NCI-H2196 treated with DMSO at 0.1 percent for 48 hours (cell line): ENCODE results near the gene ESYT1.
"Not testable (repeated sequence)": the region's sequence is repeated elsewhere in the genome, so short reads cannot be mapped to it uniquely, and the experiment has no call there.

Experiments
- DNase-seq: peaks from one replicate; lab custom pipeline; 2025; ENCODE audit not compliant: unreplicated experiment; lab: John Stamatoyannopoulos, UW

The ESYT1 gene

DNA sequence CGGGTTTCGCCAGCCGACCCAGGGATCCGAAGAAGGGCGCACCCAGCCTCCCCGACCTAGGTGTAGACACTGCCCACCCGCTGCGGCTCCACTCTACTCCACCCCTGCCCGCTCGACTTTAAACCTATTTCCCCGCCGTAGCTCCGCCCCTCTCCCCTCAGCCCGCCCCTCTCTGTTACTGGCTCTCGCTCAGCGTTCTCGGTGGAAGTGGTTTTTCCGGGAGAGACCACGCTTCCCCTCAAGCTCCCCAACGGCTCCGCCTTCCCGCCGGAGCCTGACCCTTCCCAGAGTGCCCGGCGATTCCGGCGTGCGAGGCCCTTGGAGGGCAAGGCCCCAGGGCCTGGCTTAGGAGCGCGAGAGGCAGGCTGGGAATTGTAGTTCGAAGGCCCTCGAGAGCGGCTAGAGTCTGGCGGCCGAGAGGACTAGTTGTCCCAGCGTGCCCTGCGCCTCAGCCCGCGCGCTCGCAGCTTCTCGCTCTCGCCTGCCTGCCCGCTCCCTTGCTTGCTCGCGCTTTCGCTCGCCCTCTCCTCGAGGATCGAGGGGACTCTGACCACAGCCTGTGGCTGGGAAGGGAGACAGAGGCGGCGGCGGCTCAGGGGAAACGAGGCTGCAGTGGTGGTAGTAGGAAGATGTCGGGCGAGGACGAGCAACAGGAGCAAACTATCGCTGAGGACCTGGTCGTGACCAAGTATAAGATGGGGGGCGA lies 23.8 kb upstream of the ESYT1 start, which contains the start of gene PA2G4:
Gene PA2G4 (plus strand): TSS at position 451 of the 706 bp plus-strand sequence. CDS start 179 bp downstream, at position 630.
- DNase-seq, result peak; percentile 98

DNA sequence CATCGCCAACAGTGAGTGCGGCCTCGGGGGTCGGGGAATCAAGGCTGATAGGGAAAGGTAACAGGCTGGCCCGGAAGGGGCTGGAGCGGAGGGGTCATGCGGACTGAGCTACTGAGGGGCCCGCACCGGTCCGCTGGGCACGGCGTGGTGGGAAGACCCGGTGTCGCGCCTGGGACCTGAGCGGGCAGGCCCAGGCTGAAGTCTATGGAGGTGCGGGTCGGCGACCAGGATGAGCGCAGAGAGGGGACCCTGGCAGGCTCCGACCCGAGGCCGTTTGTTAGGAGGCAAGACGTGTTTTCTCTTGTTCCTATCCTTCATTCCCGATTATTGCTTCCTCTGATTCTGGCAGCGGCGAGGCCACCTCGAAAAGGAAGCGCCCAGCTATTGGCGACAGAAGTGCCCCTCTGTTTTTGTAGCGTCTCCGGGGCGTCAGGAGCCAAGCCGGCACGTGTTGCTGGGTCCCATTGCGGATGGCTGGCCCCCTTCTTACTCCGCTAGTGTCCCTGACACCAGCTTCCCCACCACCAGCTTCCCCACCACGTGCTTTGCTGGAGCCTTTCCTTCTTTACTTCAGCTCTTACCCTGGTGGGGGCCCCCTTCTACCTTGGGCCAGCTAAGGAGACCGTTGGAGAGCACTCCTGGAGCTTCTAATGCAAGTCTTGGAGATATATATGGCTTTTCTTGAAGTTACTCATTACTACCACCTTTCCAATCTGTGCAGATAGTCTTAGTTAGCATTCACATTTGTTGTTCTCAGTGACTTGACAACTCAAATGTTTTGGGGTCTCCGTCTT lies 23.1 kb upstream of the ESYT1 start:
- DNase-seq, result no peak

DNA sequence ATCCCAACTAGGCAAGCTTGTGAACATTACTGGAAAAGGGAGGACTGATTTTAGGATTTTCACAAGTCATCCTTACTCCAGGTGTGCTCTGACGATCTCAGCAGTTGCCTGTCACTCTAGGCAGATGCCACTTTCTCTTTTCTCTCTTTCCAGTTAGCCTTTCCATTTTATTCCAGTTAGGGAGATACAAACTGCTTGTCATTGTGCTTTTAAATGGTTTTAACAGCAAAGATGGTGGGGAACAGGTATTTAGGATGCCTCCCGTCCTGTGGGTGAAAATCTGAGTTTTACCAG lies 22.5 kb upstream of the ESYT1 start:
- no peak for DNase-seq

DNA sequence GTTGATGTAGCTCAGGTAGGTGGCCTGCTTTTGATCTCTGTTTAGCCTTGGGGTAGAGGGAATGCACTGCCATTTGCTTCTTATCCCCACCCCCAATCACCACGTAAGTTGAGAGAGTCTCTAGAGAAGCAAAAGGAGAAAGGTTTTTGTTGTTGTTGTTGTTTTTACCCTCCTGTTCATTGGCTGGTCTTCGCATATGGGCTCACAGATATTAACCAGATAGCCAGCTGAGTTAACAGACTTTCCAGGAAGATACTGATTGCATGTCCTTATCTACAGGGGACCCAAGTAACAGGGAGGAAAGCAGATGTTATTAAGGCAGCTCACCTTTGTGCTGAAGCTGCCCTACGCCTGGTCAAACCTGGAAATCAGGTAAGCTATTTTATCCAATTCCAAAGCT lies 20.8 kb upstream of the ESYT1 start:
- no peak for DNase-seq

DNA sequence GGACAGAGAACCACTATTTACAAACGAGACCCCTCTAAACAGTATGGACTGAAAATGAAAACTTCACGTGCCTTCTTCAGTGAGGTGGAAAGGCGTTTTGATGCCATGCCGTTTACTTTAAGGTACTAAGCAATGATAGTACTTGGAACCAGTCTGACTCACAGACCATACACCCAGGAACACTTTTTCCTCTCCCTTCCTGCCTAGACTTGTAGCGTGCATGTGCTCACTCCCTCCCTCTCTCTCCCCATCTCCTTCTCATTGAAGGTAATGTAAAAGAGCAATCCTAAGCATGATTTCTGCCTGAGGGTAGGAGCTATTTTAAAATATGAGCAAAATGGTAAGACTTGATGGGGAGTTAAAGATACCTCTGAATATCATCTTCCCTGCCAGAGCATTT lies 17.5 kb upstream of the ESYT1 start:
- no peak for DNase-seq

DNA sequence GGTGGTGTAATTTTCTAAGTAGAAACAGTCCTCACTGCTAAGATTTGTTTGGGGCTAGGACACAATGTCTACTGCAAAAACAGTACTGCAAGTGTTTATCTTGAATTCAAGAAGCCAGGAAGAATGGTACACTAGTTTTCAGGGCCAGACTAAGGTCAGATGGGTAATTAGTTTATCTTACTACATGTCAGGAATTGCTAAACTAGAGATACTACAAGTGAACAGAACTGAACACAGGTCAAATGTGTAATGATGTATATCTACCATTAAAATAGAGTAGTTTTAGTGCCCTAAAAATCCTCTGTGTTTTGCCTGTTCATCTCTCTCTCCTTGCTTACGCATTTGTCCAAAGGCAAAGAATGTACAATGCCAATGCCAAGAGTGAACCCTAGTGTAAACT lies 14.0 kb upstream of the ESYT1 start:
- no peak for DNase-seq

DNA sequence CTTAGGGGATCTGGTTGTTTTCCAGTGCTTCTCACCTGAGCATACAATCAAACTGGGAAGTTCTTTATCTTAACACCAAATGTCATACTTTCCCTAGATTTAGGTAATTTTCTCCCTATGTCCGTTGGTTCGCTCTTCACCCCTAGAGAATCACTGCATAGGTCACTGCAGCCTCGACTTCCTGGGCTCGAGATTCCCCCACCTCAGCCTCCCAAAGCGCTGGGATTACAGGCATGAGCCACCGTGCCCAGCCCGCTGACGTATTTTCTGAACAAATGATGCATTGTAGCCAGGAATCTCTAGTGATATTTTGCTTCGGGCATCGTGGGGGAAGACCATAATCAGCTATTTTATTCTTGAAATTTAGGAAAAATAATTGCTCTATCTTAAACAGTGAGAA lies 12.7 kb upstream of the ESYT1 start:
- DNase-seq, result no peak

DNA sequence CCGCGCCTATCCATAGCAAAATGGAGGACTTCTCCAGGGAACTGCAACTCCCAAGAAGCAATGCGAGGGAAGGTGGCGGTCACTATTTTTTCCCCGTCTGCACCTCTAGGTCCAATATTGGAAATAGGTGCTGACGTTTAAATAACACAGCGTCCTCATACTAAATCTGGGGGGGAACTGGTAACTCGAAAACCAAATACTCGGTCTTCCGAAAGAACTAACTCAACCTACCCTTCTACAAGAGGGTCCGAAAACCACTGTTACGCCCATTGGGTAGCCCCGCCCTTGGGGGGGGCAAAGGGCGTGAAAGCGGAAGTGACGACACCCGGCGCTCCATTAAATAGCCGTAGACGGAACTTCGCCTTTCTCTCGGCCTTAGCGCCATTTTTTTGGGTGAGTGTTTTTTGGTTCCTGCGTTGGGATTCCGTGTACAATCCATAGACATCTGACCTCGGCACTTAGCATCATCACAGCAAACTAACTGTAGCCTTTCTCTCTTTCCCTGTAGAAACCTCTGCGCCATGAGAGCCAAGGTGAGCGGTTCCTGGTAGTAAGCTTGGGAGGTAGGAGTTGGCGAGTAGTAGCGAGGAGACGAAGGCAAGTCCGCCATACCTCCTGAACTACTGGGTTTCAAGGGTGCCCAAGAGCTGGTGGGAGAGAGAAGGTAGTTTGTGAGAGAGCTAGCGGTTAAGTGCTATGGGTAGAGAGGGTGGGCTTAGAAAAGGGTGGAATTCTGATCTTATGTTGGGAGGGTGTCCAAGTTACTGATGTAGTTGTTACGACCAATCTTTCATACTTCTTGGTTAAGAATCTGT lies 11.6 kb upstream of the ESYT1 start, which contains the start of gene RPL41:
Gene RPL41 (plus strand): TSS at position 367 of the 815 bp plus-strand sequence.
- peak; percentile 90 for DNase-seq

DNA sequence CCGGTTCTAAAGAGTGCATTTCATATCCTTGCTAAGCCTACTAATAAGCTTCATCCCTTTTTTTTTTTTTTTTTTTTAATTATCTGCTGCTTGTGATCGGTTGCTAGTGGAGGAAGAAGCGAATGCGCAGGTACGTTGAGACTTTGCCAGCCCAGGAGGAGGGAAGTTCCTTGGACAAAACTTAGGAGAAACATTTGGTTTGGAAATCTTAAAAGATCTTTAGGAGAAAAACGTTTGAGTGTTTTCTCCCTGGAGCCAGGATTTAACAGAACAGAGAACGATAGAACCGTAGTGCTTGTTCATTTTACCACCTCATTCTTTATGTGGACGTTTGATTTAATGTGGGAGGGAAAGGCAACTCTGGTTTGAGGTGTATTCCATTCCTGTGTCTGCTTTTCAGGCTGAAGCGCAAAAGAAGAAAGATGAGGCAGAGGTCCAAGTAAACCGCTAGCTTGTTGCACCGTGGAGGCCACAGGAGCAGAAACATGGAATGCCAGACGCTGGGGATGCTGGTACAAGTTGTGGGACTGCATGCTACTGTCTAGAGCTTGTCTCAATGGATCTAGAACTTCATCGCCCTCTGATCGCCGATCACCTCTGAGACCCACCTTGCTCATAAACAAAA lies 10.9 kb upstream of the ESYT1 start:
- not testable (repeated sequence) for DNase-seq

DNA sequence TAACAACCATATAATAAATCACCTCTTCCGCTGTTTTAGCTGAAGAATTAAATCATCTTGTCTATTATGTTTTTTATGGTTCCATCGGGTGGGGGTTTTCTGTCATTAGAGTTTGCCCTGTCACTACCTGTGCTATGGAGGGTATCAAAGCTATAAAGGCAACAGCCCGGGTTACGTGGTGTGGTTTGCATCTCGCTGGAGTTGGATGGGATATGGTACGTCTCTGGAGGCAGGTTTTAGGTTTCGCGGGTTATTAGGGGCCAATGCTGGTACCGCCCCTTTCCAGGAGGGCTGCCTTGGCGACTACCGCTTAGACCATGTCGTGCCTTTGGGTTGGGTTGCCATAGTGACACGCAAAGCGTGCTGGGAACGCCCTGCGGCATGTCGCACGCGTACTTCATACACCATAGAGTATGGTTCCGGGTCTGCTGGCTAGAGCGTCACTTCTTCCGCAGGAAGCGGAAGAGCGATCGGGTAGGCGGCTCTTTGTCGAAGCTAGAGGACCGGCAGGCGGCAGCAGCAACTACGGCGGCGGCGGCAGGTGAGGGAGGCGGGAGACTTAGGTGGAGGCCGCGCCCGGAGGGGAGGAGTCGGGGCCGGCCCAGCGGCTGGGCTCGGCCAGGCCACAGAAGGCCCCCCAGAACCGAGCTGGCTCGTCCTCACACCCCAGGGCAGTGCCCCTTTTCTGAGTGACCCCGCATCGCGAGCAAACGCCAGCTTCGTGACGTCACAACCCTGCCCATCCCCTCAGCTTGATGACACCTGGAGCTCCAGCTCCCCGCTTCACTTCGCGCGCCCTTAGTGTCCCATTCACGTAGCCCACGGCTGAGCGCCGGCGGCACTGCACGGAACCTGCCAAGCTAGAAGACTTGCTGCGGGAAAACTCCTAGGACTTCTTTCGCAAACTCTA lies 10.0 kb upstream of the ESYT1 start, which contains the start of gene ZC3H10:
Gene ZC3H10 (plus strand): TSS at position 489 of the 910 bp plus-strand sequence. CDS start 2,297 bp downstream, outside the sequence.
- peak; percentile 98 for DNase-seq

DNA sequence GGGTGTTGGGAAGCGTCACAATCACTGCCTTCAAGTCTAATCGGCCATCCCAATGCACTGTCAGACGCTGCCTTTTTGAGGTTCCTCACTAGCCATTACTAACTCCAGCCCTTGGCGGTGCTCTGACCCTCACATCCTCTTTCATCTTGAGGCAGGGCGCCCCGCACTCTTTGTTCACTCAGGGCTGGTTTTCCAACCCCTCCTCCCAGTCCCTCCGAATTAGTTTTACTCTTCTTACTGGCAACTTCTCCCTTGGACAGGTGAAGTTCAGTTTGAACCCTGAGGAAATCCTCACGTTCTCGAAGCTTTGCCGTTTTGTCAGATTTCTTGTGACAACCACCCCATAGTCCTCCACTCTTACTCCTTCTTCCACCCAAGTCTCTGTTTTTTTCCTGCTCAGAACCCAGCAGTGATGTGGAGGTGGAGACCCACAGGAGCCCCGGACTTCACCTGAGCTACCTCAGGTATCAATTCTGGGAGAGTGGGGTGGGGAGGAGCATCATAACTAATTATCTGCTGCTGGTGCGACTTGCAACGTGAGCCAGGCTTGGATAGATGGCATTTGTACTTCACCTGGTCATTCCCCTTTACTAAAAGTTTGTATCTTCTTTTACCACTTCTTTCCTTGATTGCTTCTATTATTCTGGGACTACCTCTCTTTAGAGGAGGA lies 9.2 kb upstream of the ESYT1 start:
- DNase-seq, result no peak

DNA sequence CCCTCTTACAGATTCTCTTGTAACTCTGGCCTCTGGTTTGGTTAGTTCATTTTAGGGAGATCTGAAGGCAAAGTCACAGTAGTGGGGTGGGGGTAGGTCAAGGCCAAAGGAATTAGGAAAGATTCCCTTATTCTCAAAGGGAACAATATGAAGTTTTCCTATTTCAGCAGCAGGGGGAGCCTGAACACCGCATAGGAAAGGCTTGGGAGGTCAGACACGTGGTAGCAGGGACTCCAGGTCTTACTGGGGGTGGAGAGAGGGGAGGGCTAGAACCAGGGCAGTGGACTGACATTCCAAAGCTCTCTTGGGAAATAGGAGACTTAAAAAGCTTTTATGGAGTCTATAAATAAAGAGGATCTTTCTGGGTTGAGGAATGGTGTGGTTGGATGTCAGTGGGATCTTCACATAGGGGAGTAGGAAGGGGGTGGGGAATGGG lies 8.7 kb upstream of the ESYT1 start:
- peak; percentile 69 for DNase-seq

DNA sequence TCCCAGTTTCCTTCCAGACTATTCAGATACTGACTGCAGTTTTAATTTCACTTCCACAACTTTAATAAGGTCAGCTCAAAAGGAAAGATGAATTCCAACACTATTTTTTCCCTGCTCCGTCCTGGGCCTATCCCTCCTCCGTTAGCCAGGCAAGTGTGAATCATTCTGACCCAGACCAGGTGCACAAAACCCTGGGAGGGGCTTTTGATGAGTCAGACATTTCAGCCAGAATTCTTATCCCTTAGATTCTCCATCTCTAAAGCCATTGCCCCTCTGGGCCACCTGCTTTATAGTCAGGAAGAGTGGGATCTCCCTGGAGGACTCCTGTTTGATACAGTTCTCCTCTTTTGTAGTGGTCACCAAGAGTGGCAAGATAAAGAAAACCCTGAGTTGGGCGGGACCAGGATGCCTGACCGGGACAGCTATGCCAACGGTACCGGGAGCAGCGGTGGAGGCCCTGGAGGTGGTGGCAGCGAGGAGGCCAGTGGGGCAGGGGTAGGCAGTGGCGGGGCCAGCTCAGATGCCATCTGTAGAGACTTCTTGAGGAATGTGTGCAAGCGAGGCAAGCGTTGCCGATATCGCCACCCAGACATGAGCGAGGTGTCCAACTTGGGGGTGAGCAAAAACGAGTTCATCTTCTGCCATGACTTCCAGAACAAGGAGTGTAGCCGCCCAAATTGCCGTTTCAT lies 7.8 kb upstream of the ESYT1 start:
- no peak for DNase-seq

DNA sequence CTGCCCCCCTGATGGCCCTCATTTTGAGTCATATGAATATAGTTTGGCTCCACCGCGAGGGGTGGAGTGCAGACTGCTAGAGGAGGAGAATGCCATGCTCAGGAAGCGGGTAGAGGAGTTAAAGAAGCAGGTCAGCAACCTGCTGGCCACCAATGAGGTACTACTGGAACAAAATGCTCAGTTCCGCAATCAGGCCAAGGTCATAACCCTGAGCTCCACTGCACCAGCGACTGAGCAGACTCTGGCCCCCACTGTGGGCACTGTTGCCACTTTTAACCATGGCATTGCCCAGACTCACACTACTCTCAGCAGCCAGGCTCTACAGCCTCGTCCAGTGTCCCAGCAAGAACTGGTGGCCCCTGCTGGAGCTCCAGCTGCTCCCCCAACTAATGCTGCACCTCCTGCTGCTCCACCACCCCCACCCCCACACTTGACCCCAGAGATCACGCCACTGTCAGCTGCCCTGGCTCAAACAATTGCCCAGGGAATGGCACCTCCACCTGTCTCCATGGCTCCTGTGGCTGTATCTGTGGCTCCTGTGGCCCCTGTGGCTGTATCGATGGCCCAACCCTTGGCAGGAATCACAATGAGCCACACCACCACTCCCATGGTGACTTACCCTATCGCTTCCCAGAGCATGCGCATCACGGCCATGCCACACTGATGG lies 6.7 kb upstream of the ESYT1 start:
- DNase-seq, result no peak

DNA sequence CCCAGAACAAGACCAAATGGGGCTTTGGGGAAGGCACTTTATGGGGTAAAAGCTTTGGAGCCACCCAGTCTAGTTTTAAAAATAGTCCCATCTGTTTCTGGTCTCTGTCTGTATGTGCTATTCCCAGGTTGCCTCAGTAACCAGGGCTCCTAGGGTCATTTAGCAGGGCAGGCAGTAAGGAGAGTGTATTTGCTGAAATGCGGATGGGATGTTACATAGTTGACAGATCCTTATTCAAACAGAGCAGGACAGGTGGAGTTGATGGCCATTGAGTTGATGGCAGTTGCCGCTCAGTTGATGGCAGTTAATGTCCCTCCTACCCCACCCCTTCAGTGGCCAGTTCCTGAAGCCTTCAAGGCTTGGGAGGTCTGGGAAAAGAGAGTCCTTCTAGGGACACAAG lies 5.4 kb upstream of the ESYT1 start:
- DNase-seq, result no peak

DNA sequence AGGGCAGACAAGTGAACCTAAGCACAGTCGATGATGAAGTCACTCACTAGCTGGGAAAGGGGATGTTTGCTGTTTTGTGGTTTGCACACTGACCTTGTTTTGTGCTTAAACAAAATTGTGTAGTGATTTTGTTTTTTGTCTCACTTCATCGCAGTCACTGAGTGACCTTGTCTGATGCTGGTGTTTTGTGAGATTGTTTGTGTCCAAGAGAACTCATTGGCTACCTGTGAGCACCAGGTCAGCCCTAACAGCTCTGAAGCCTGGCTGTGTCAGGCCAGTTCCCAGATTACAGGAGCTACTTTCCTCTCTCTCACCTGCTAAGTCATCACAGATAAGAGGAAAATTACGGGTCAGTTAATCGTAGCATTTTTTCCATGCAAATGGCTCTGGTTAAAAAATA lies 3.9 kb upstream of the ESYT1 start:
- DNase-seq, result no peak

DNA sequence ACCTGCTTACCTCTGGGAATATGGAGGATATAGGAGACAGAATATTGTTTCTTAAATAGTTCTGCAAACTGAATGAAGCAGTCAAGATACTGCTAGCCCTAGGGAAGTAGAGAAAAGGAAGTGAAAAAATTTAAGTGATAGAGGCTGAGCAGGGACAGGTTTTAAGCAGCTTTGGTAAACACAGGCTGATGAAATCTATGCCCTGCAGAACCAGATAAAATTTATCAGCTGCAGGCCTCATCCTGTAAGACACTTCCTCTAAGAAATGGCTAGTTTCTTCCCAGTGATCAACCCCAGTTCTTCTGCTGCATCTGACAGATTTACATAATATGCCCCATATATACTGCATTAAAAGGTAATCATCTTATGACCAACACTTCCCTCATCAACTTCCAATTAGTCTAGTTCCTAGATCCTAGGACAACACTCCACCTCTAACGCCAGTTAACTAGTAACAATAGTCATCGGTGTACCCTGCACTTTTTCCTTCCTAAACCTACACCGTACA lies 1.3 kb upstream of the ESYT1 start:
- no peak for DNase-seq

DNA sequence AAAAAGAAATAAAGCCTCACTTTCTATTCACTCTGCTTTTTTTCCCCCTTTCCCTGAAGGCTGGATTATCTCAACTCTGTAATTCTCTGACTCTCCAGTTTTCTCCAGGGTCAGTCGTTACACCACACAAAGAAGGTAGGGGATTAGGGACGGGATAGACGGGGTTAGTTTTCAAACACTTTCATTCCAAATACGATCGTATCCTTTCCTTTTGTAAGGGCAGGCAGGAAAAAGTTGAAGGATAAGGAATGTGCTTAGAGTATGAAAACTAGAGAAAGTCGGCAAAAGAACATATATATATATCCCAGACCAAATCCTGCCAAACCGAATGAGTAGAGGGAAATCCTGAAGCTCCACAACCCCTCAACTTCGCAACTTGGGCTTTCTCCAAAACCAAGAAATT lies 581 bp upstream of the ESYT1 start:
- no peak for DNase-seq
